Measurements from ENCODE around the gene P2RX7.

P2RX7 gene

GRCh38 chr12:121172145-121172544 is 39.5 kb downstream of the P2RX7 start:
- Histone ChIP-seq H3K4me2 (ENCODE audit: low read length) (no peak overlapping the region), H3K9me2 (ENCODE audit: low read depth, low read length) (no peaks in the 10 kb centered on the region), H3K79me2 (ENCODE audit: insufficient read depth, low read length) (no peaks in the 10 kb centered on the region), H3K36me3 (ENCODE audit: insufficient read depth, low read length) (no peaks in the 10 kb centered on the region), H3K27me3 (ENCODE audit: insufficient read depth, low read length) (no peaks in the 10 kb centered on the region), H3K4me3 (ENCODE audit: low read depth, low read length, poor library complexity, severe bottlenecking) (no peak overlapping the region), H4K20me1 (ENCODE audit: insufficient read depth, low read length) (no peaks in the 10 kb centered on the region), H2AFZ (ENCODE audit: low read length) (no peak overlapping the region), H3K4me1 (ENCODE audit: insufficient read depth, low read length, severe bottlenecking) (peaks cover 14% of the 10 kb centered on the region), H3K27ac (ENCODE audit: low read depth, low read length, poor library complexity, severe bottlenecking) (no peak overlapping the region), H3K9ac (ENCODE audit: low read length) (no peak overlapping the region), H3F3A (ENCODE audit: insufficient read depth, low read length) (no peaks in the 10 kb centered on the region), H3K9me3 (ENCODE audit: low read length) (no peaks in the 10 kb centered on the region)
- TF ChIP-seq EZH2 (IDR thresholded peaks at IDR 0.05; ENCODE audit: borderline replicate concordance, low read length) (no peak), CTCF (IDR thresholded peaks at IDR 0.05; ENCODE audit: low read length) (no peak)

GRCh38 chr12:121175383-121176119 is 42.9 kb downstream of the P2RX7 start:
- Histone ChIP-seq H3K36me3 (ENCODE audit: insufficient read depth, low read length) (no peaks in the 10 kb centered on the region), H3F3A (ENCODE audit: insufficient read depth, low read length) (no peaks in the 10 kb centered on the region), H3K4me1 (ENCODE audit: insufficient read depth, low read length, severe bottlenecking) (peaks cover 14% of the 10 kb centered on the region), H3K4me3 (ENCODE audit: low read depth, low read length, poor library complexity, severe bottlenecking) (no peak overlapping the region), H3K79me2 (ENCODE audit: insufficient read depth, low read length) (no peaks in the 10 kb centered on the region), H4K20me1 (ENCODE audit: insufficient read depth, low read length) (no peaks in the 10 kb centered on the region), H3K9me3 (ENCODE audit: low read length) (no peaks in the 10 kb centered on the region), H3K27ac (ENCODE audit: low read depth, low read length, poor library complexity, severe bottlenecking) (no peak overlapping the region), H3K9ac (ENCODE audit: low read length) (no peak overlapping the region), H3K4me2 (ENCODE audit: low read length) (peak overlapping the region; percentile 15; the same call in 1 of the 2 replicates), H3K9me2 (ENCODE audit: low read depth, low read length) (no peaks in the 10 kb centered on the region), H3K27me3 (ENCODE audit: insufficient read depth, low read length) (no peaks in the 10 kb centered on the region), H2AFZ (ENCODE audit: low read length) (no peak overlapping the region)
- TF ChIP-seq CTCF (IDR thresholded peaks at IDR 0.05; ENCODE audit: low read length) (no peak), EZH2 (IDR thresholded peaks at IDR 0.05; ENCODE audit: borderline replicate concordance, low read length) (no peak)

- no peaks in the 10 kb centered on the region for H3F3A ChIP-seq (ENCODE audit: insufficient read depth, low read length)
- no peak overlapping the region for H3K27ac ChIP-seq (ENCODE audit: low read depth, low read length, poor library complexity, severe bottlenecking)
- no peaks in the 10 kb centered on the region for H3K9me2 ChIP-seq (ENCODE audit: low read depth, low read length)
- H3K4me2 ChIP-seq (ENCODE audit: low read length) = no peak overlapping the region
- no peak overlapping the region for H2AFZ ChIP-seq (ENCODE audit: low read length)
- no peaks in the 10 kb centered on the region for H3K27me3 ChIP-seq (ENCODE audit: insufficient read depth, low read length)
- H4K20me1 ChIP-seq (ENCODE audit: insufficient read depth, low read length) = no peaks in the 10 kb centered on the region
- TF ChIP-seq CTCF (IDR thresholded peaks at IDR 0.05; ENCODE audit: low read length) (no peak), EZH2 (IDR thresholded peaks at IDR 0.05; ENCODE audit: borderline replicate concordance, low read length) (no peak)
- H3K9ac ChIP-seq (ENCODE audit: low read length) = no peak overlapping the region
- no peaks in the 10 kb centered on the region for H3K79me2 ChIP-seq (ENCODE audit: insufficient read depth, low read length)
- H3K9me3 ChIP-seq (ENCODE audit: low read length) = no peaks in the 10 kb centered on the region
- no peak overlapping the region for H3K4me3 ChIP-seq (ENCODE audit: low read depth, low read length, poor library complexity, severe bottlenecking)
- H3K4me1 ChIP-seq (ENCODE audit: insufficient read depth, low read length, severe bottlenecking) = peaks cover 14% of the 10 kb centered on the region
- H3K36me3 ChIP-seq (ENCODE audit: insufficient read depth, low read length) = no peaks in the 10 kb centered on the region
These were observed 44.3 kb downstream of the P2RX7 start for GRCh38 chr12:121176826-121177529.

Data from OCI-LY1 (cell line).